Measurements from ENCODE around the gene FOXE3. TPM values are rescaled to one million over a fixed set of nuclear protein-coding genes. Genes with fewer than 3 reads are reported as not detected.

The FOXE3 gene
- total RNA-seq, result 0.23 TPM

DNA sequence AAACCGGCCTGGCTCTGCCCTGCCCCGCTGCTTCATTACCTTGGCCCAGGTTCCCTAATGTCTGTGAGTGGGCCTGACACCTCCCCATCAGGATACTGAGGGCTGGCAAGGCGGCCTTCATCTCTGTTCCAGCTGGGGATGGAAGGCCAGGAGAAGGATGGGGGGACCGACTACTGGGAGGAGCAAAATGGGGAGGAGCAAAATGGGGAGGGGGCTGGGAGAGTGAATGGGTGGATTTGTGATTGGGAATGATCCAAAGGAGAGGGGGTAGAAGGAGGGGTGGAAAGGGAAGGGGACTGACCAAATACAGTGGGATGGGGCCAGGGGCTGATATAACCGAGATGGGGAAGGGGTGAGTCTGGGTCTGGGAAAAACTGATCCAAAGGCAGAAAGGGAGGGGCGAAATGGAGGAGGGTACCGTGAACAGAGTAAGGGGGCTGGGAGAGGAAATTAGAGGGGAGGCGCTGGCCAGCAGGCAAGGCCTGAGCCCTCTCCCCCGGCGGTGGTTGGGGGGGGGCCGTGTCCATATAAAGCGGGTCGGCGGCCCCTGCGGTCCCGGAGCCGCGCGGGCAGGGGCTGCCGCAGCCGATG, at the start of gene FOXE3:
Gene FOXE3, plus strand, starts transcription at position 558 of the 591 bp plus-strand sequence. Its CDS starts 31 bp downstream, at position 589.

DNA sequence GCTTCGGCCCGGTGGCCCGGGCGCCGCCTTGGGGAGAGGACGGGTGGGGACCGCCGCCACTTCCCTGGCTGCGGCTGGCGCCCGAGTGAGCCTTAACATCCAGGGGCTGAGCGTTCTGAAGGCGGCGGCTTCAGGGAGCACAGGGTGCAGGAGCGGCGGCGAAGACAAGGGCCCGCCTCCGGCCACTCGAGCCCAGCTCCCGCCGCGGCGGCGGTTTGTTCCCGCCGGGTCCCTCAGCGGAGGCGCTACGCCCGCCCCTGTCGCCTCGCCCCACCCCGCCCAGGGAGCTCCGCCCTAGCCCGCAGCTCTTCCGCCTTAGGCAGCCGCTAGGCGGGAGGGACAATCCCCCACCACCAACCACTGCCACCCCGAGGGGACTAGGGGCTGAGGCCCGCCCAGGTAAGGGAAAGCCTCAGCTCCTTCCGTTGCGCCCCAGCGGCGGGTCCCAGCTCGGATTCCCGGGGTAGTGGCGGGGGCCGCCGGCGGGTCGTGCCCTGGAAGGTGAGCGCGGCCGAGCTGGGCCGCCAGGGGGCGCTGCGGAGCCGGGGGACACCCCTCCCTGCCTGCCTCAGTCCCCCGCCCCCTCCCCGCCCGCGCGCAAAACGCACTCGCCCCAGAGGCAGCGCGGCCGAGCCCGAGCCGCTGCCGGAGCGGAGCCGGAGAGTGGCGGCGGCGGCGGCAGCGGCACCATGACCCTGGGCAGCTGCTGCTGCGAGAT, 21.5 kb downstream of the FOXE3 start, which contains the start of gene FOXD2:
Gene FOXD2, plus strand, starts transcription at position 598 of the 718 bp plus-strand sequence. Its CDS starts 92 bp downstream, at position 690.

Other genes starting within 250 kb of the FOXE3 start
- not detected for gene PDZK1IP1, start 226.2 kb upstream of the FOXE3 start, total RNA-seq
- 5.8 TPM for gene TAL1, start 184.1 kb upstream of the FOXE3 start, total RNA-seq
- gene STIL, start 102.1 kb upstream of the FOXE3 start, total RNA-seq, result 8.1 TPM
- 136 TPM for gene CMPK1, start 82.5 kb upstream of the FOXE3 start, total RNA-seq
- 0.46 TPM for gene FOXD2, start 21.8 kb downstream of the FOXE3 start, total RNA-seq